Lower lobe of right lung (tissue), 2 donors: ENCODE results near the gene CARNS1. TPM values are rescaled to one million over a fixed set of nuclear protein-coding genes. Genes with fewer than 3 reads are reported as not detected.

Experiments used
- ATAC-seq, 2 donors: fragments of 200-7000 bp; cut with Tn5 transposase; one replicate each; pipeline ENCODE4 v1.9.1; 2020 to 2022; ENCODE audit warnings: mild to moderate bottlenecking in 2 of 2, moderate library complexity in 2 of 2
- DNase-seq: peaks from one replicate; pipeline ENCODE4 v3.0.0-alpha.2; 2020
- H3K27ac ChIP-seq: fragments of 200-600 bp; one replicate; pipeline ENCODE4 v1.8.0; 2022
- H3K27me3 ChIP-seq: fragments of 200-600 bp; one replicate; pipeline ENCODE4 v1.8.0; 2022; ENCODE audit warnings: low read depth
- H3K36me3 ChIP-seq: fragments of 200-600 bp; one replicate; pipeline ENCODE4 v1.8.0; 2022; ENCODE audit warnings: mild to moderate bottlenecking
- H3K4me1 ChIP-seq: fragments of 200-600 bp; one replicate; pipeline ENCODE4 v1.8.0; 2022
- H3K4me3 ChIP-seq: fragments of 200-600 bp; one replicate; pipeline ENCODE4 v1.8.0; 2022; ENCODE audit warnings: mild to moderate bottlenecking
- H3K9me3 ChIP-seq: fragments of 200-600 bp; one replicate; pipeline ENCODE4 v1.8.0; 2022
- CTCF ChIP-seq: fragments of 200-600 bp; IDR thresholded peaks from one replicate; pipeline ENCODE4 v1.8.0; 2022; ENCODE audit warnings: antibody characterized with exemption, mild to moderate bottlenecking
- intact Hi-C: fragments of 100-400 bp; cut with DNase I; formaldehyde crosslinking; loops from one replicate; pipeline ENCODE4 v1.11.0; 2022
- total RNA-seq: library from RNA; stranded (reverse); fragmentation: NEBNext Ultra II Directional; extraction: Animal tissue kit (Norgen Biotek cat#: 25700); gene quantifications from one replicate; pipeline ENCODE4 v1.2.1, GENCODE V29; 2021
- donor health status: DM: no; HTN: yes; CAD: no; lungs with severe emphysema.

The CARNS1 gene
- total RNA-seq, 1 donor from 2014 or later, result 0.71 TPM

- H3K4me3 ChIP-seq, result peak overlapping the region; percentile 66
- intact Hi-C loops, result no loop called here
- peak overlapping the region; percentile 91 for H3K27ac ChIP-seq
- no peaks in the 10 kb centered on the region for H3K36me3 ChIP-seq
- peaks cover 49% of the 10 kb centered on the region for H3K4me1 ChIP-seq
- H3K27me3 ChIP-seq, result no peaks in the 10 kb centered on the region
- H3K9me3 ChIP-seq, result no peaks in the 10 kb centered on the region
- DNase-seq (no peak), ATAC-seq (no peak)
- no peak for TF ChIP-seq CTCF
Measured at GRCh38 chr11:67420147-67420645, 4.7 kb downstream of the CARNS1 start.

- intact Hi-C loops, result no loop called here
- no peak for TF ChIP-seq CTCF
- peak; percentile 97 for ATAC-seq
- no peaks in the 10 kb centered on the region for H3K27me3 ChIP-seq
- peak overlapping the region; percentile 66 for H3K4me3 ChIP-seq
- H3K4me1 ChIP-seq, result peaks cover 44% of the 10 kb centered on the region
- peak overlapping the region; percentile 91 for H3K27ac ChIP-seq
- H3K36me3 ChIP-seq, result no peaks in the 10 kb centered on the region
- H3K9me3 ChIP-seq, result no peaks in the 10 kb centered on the region
- DNase-seq, result peak; percentile 98
Measured at GRCh38 chr11:67420646-67421429, 5.4 kb downstream of the CARNS1 start.

GRCh38 chr11:67421430-67422031 is 6.1 kb downstream of the CARNS1 start:
- no peak for TF ChIP-seq CTCF
- peak overlapping the region; percentile 91 for H3K27ac ChIP-seq
- H3K4me1 ChIP-seq, result peaks cover 37% of the 10 kb centered on the region
- peak in 1 of 2 donors; percentile 23 for ATAC-seq
- no peak for DNase-seq
- H3K36me3 ChIP-seq, result no peaks in the 10 kb centered on the region
- peak overlapping the region; percentile 66 for H3K4me3 ChIP-seq
- no peaks in the 10 kb centered on the region for H3K9me3 ChIP-seq
- no peaks in the 10 kb centered on the region for H3K27me3 ChIP-seq
- intact Hi-C loops, result no loop called here

- Histone ChIP-seq H3K9me3 (no peaks in the 10 kb centered on the region), H3K27ac (no peak overlapping the region), H3K4me3 (no peak overlapping the region), H3K4me1 (peaks cover 35% of the 10 kb centered on the region), H3K27me3 (no peaks in the 10 kb centered on the region), H3K36me3 (no peaks in the 10 kb centered on the region)
- intact Hi-C loops, result no loop called here
- DNase-seq (no peak), ATAC-seq (no peak)
- no peak for TF ChIP-seq CTCF
Measured at GRCh38 chr11:67422891-67423290, 7.4 kb downstream of the CARNS1 start.

GRCh38 chr11:67423466-67423865 is 8.0 kb downstream of the CARNS1 start:
- ATAC-seq (no peak), DNase-seq (no peak)
- Histone ChIP-seq H3K27ac (no peak overlapping the region), H3K27me3 (no peaks in the 10 kb centered on the region), H3K4me1 (peaks cover 33% of the 10 kb centered on the region), H3K4me3 (no peak overlapping the region), H3K9me3 (no peaks in the 10 kb centered on the region), H3K36me3 (no peaks in the 10 kb centered on the region)
- TF ChIP-seq CTCF, result no peak
- intact Hi-C loops, result no loop called here
